K562 (cell line): ENCODE measurements around the gene CDADC1. TPM values are rescaled to one million over a fixed set of nuclear protein-coding genes. Genes with fewer than 3 reads are reported as not detected.

ENCODE experiments used
- ARHGAP35 ChIP-seq: fragments of 450-650 bp; IDR thresholded peaks from 2 replicates; pipeline ENCODE4 v1.6.1; 2018; ENCODE audit not compliant: partially characterized antibody
- ATF1 ChIP-seq, 2 experiments: fragments of 450-650 bp in 1 of 2; IDR thresholded peaks; 2 replicates each; pipeline ENCODE4 v1.6.1; 2016; ENCODE audit warnings: missing compliant biosample characterization in 1 of 2, missing genetic modification characterization in 1 of 2
- CXXC5 ChIP-seq: fragments of 250-450 bp; sonication (Bioruptor Pico); IDR thresholded peaks from 2 replicates; pipeline ENCODE4 v1.8.0; 2022; ENCODE audit warnings: inconsistent platforms, mild to moderate bottlenecking, moderate library complexity
- KDM1A ChIP-seq, 2 experiments: fragments of 450-650 bp; IDR thresholded peaks; 2 replicates each; pipeline ENCODE4 v1.6.1; 2016; ENCODE audit warnings: mild to moderate bottlenecking in 2 of 2
- MBD2 ChIP-seq: sonication (generic); IDR thresholded peaks from 2 replicates; pipeline ENCODE4 v1.6.1; 2016; ENCODE audit warnings: low read depth, borderline replicate concordance
- SMARCA4 ChIP-seq: fragments of 450-650 bp; IDR thresholded peaks from 2 replicates; pipeline ENCODE4 v1.6.1; 2016
- polyA plus RNA-seq, 8 experiments: library from polyadenylated mRNA; depleted of rRNA in 4 of 8; stranded (reverse) in 5 of 8; unstranded in 3 of 8; fragments of >200 nt; fragmentation: Nextera tagmentation in 2 of 8; fragmentation: Illumina TruSeq in 1 of 8; extraction: Ambion mirVana in 2 of 8; extraction: Trizol in 1 of 8; gene quantifications; 2 replicates each; pipeline versions ENCODE4 v1.2.1 to v1.2.3, GENCODE V29; 2011 to 2014; ENCODE audit warnings: inconsistent platforms in 1 of 8, missing spikeins in 1 of 8
- total RNA-seq, 7 experiments: library from RNA; depleted of rRNA in 6 of 7; stranded (reverse); fragments of >200 nt in 6 of 7; fragmentation: Illumina TruSeq in 2 of 7; extraction: Trizol in 2 of 7; gene quantifications; 2 replicates each; pipeline versions ENCODE4 v1.2.1 to v1.2.3, GENCODE V29; 2011 to 2021; ENCODE audit warnings: low replicate concordance in 1 of 7
- TF ChIP-seq, protein P1 (sequence below), 3 experiments: fragments of 200-800 bp in 1 of 3; fragments of 250-450 bp in 1 of 3; fragments of 450-650 bp in 1 of 3; sonication (Bioruptor Pico) in 1 of 3; sonication (Bioruptor generic) in 1 of 3; formaldehyde crosslinking in 1 of 3; IDR thresholded peaks; 2 replicates each; pipeline versions ENCODE4 v1.6.1 to v1.8.0; 2016 to 2022; ENCODE audit warnings: mild to moderate bottlenecking in 2 of 3, missing genetic modification characterization in 2 of 3, missing compliant biosample characterization in 1 of 3, moderate library complexity in 1 of 3

Gene CDADC1
- total and polyA plus RNA-seq, 9 of the 15 experiments (the other 6 are each of a cell fraction or from before 2014, with no cell fraction given): 4.1 to 11.8 (median 6.3) TPM

DNA sequence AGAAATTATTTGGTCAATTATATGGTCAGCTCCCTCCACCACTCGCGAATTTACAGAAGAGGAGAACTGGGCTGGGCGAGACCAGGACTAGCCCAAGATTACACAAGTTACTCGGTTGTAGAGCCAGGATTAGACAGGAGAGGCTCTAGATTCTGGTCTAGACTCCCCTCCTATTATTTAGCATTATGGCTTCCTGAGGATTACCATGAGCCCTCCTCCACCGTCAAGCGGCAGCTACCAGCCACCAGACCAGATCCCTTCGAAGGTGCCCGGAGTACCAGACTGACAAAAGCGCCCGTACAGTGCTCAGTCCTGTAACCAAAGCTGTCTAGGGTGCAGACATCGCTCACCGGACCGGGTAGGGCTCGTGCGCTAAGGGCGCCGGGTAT, 28.1 kb upstream of the CDADC1 start (continued):
- TF ChIP-seq, protein P1, sequence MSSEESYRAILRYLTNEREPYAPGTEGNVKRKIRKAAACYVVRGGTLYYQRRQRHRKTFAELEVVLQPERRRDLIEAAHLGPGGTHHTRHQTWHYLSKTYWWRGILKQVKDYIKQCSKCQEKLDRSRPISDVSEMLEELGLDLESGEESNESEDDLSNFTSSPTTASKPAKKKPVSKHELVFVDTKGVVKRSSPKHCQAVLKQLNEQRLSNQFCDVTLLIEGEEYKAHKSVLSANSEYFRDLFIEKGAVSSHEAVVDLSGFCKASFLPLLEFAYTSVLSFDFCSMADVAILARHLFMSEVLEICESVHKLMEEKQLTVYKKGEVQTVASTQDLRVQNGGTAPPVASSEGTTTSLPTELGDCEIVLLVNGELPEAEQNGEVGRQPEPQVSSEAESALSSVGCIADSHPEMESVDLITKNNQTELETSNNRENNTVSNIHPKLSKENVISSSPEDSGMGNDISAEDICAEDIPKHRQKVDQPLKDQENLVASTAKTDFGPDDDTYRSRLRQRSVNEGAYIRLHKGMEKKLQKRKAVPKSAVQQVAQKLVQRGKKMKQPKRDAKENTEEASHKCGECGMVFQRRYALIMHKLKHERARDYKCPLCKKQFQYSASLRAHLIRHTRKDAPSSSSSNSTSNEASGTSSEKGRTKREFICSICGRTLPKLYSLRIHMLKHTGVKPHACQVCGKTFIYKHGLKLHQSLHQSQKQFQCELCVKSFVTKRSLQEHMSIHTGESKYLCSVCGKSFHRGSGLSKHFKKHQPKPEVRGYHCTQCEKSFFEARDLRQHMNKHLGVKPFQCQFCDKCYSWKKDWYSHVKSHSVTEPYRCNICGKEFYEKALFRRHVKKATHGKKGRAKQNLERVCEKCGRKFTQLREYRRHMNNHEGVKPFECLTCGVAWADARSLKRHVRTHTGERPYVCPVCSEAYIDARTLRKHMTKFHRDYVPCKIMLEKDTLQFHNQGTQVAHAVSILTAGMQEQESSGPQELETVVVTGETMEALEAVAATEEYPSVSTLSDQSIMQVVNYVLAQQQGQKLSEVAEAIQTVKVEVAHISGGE (CRISPR knock-in tag; IDR thresholded peaks at IDR 0.05): no peak
- TF ChIP-seq KDM1A (IDR thresholded peaks at IDR 0.05) (no peak), CXXC5 (CRISPR knock-in tag) (no peak), ATF1 (CRISPR knock-in tag; IDR thresholded peaks at IDR 0.05) (no peak), ATF1 (tag; IDR thresholded peaks at IDR 0.05) (no peak), SMARCA4 (no peak), ARHGAP35 (no peak), MBD2 (no peak)
